ENCODE measurements around the gene HAGHL.

DNA sequence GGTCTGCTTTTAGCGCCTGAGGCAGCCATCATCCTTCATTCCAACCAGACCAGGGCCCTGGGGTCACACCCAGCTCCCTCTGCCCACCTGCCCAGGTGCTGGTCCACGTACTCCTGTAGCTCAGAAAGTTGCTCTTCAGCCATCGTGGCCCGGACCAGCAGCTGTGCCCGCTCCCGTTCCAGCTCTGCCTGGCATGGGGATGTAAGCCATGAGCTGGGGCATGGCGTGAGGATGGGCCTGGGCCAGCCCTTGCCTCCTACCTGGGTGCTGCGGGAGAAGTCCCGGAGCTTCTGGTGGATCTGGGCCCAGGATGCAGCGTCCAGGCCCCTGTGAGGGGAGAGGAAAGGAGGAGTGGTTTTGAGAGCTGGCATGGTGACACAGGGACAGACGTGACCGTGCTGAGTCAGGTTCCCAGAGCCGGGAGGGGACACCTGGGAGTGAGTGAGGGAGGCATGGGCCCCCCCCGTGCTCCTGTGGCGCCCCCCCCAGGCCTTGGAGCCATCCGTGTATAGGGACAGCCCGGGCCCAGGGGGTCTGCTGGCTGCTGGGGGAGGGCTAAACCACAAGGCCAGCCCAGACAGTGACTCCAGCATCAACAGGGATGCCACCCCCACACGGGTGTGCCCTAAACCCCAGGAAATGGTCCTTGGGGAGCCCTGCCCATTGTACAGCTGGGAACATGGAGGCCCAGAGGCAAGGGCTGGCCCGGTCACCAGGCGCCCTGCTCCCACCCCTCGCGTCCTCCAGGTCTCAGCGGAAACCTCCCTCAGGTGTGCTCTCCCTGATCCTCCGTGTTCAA is 3.9 kb upstream of the HAGHL start:
- TF ChIP-seq GATA2 (IDR thresholded peaks at IDR 0.05; ENCODE audit: low read depth, low read length) = no peak
- TF ChIP-seq GATA3 (IDR thresholded peaks at IDR 0.05; ENCODE audit: low read depth, low read length) = no peak
